GM19455 (cell line): ENCODE data around the gene ARID1B.

Experiments used
- ATAC-seq: cut with Tn5 transposase; IDR thresholded peaks from one replicate; pipeline ENCODE4 v1.9.1; 2021; ENCODE audit not compliant: unreplicated experiment

ARID1B gene

GRCh38 chr6:157119502-157120027 lies 342.4 kb downstream of the ARID1B start:
- no peak for ATAC-seq

GRCh38 chr6:157120534-157121232 lies 343.5 kb downstream of the ARID1B start:
- ATAC-seq = no peak

GRCh38 chr6:157121897-157122296 lies 344.7 kb downstream of the ARID1B start:
- no peak for ATAC-seq

- no peak for ATAC-seq
Measured at GRCh38 chr6:157123234-157123633, 346.1 kb downstream of the ARID1B start.

GRCh38 chr6:157124485-157125254 lies 347.5 kb downstream of the ARID1B start:
- no peak for ATAC-seq

GRCh38 chr6:157125531-157125930 lies 348.4 kb downstream of the ARID1B start:
- no peak for ATAC-seq

GRCh38 chr6:157126183-157127098 lies 349.3 kb downstream of the ARID1B start:
- no peak for ATAC-seq

GRCh38 chr6:157128235-157128775 lies 351.1 kb downstream of the ARID1B start:
- no peak for ATAC-seq

GRCh38 chr6:157131250-157131649 lies 354.1 kb downstream of the ARID1B start:
- ATAC-seq = no peak

- no peak for ATAC-seq
Measured at GRCh38 chr6:157133856-157134255, 356.7 kb downstream of the ARID1B start.

GRCh38 chr6:157134402-157135047 lies 357.3 kb downstream of the ARID1B start:
- ATAC-seq = no peak

- ATAC-seq = no peak
Measured at GRCh38 chr6:157135691-157136090, 358.5 kb downstream of the ARID1B start.

GRCh38 chr6:157137501-157137900 lies 360.3 kb downstream of the ARID1B start:
- no peak for ATAC-seq

- ATAC-seq = no peak
Measured at GRCh38 chr6:157139054-157139708, 362.0 kb downstream of the ARID1B start.

- no peak for ATAC-seq
Measured at GRCh38 chr6:157143171-157143889, 366.2 kb downstream of the ARID1B start.

GRCh38 chr6:157143890-157144798 lies 367.0 kb downstream of the ARID1B start:
- no peak for ATAC-seq

GRCh38 chr6:157144859-157145568 lies 367.8 kb downstream of the ARID1B start:
- ATAC-seq = no peak
